GM06990 (cell line): ENCODE measurements around the gene FBXL4.

Source experiments
- DNase-seq: peaks from one replicate; pipeline ENCODE4 v3.0.0-alpha.2; 2011; ENCODE audit not compliant: insufficient read length; ENCODE audit errors: extremely low read depth
- H3K27me3 ChIP-seq: replicated peaks from 2 replicates; pipeline ENCODE4 v1.6.0; 2011; ENCODE audit warnings: low read length; ENCODE audit not compliant: control insufficient read depth, insufficient read depth
- H3K36me3 ChIP-seq: 2 replicates; pipeline ENCODE4 v1.5.1; 2011; ENCODE audit warnings: low read length; ENCODE audit not compliant: control insufficient read depth, insufficient read depth
- H3K4me3 ChIP-seq: replicated peaks from 2 replicates; pipeline ENCODE4 v1.5.1; 2011; ENCODE audit warnings: low read depth, mild to moderate bottlenecking, control low read depth, low read length
- TF ChIP-seq, protein P1 (sequence below): IDR thresholded peaks from 2 replicates; pipeline ENCODE4 v1.5.1; 2011; ENCODE audit warnings: low read length, control low read depth, mild to moderate bottlenecking, inconsistent platforms; ENCODE audit not compliant: insufficient read depth, poor library complexity, severe bottlenecking

Gene FBXL4

DNA sequence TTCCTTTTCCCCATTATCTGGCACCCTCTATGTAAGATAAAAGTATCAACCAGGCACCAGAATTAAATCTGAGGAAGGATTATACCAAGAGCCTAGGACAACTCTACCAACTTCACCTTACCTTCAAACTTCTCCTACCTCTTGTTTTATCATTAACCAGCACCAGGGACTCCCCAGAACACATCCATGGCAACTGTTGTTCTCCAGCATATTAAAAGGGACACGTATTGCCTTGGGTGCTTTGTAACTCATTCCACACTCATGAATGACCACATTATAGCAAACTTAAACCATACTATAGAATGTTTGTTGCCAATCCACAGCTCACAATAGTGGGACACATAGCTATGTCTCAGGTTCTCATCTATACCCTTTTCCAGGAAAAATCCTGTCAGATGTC is 11.9 kb upstream of the FBXL4 start:
- DNase-seq: no peak
- H3K4me3 ChIP-seq: no peak overlapping the region
- H3K36me3 ChIP-seq: no peaks in the 10 kb centered on the region
- TF ChIP-seq, protein P1, sequence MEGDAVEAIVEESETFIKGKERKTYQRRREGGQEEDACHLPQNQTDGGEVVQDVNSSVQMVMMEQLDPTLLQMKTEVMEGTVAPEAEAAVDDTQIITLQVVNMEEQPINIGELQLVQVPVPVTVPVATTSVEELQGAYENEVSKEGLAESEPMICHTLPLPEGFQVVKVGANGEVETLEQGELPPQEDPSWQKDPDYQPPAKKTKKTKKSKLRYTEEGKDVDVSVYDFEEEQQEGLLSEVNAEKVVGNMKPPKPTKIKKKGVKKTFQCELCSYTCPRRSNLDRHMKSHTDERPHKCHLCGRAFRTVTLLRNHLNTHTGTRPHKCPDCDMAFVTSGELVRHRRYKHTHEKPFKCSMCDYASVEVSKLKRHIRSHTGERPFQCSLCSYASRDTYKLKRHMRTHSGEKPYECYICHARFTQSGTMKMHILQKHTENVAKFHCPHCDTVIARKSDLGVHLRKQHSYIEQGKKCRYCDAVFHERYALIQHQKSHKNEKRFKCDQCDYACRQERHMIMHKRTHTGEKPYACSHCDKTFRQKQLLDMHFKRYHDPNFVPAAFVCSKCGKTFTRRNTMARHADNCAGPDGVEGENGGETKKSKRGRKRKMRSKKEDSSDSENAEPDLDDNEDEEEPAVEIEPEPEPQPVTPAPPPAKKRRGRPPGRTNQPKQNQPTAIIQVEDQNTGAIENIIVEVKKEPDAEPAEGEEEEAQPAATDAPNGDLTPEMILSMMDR: no peak
- H3K27me3 ChIP-seq: no peaks in the 10 kb centered on the region; the same call in 1 of the 2 replicates

DNA sequence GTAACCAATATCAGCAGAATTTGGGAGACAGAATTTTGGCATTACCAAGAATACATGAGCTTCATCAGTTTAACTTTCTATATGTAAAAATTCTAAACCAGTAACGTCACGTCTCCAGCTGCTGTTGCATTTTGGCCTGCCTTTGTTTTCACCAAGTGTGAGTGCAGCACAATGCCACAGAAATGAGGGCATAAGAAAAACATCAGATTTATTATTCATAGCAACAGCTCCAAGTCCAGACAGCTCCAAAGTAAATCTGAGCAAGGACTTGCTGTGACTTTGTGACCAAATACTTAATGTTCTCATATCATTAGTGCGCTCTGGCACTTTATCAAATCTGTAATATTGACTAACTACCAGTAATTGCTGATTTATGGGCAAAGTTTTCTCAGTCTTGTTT is 11.0 kb upstream of the FBXL4 start:
- no peaks in the 10 kb centered on the region for H3K36me3 ChIP-seq
- no peak for DNase-seq
- TF ChIP-seq, protein P1: no peak

DNA sequence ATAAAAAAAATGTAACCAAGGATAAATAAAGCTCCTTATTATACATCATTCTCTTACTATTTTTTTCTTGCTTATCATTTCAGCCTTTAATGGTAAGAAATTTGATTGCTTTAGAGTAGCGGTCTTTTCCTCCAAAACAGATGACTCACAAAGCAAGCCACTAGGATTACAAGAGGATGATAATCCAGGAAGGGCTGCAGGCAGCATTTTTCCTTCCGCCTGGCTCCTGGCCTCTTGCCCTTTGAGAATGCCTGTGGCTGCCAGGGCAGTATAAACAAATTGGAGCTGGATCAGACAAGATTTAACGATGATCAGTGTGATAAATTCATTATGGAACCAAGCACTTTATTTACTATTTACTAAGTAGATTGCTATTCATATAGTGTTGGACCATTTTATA is 9.7 kb upstream of the FBXL4 start:
- TF ChIP-seq, protein P1: no peak
- Histone ChIP-seq H3K4me3 (no peak overlapping the region), H3K36me3 (no peaks in the 10 kb centered on the region), H3K27me3 (no peaks in the 10 kb centered on the region)
- no peak for DNase-seq

More for the DNA sequence above, 11.0 kb upstream of the FBXL4 start:
- Histone ChIP-seq H3K4me3 (no peak overlapping the region), H3K27me3 (no peaks in the 10 kb centered on the region)

DNA sequence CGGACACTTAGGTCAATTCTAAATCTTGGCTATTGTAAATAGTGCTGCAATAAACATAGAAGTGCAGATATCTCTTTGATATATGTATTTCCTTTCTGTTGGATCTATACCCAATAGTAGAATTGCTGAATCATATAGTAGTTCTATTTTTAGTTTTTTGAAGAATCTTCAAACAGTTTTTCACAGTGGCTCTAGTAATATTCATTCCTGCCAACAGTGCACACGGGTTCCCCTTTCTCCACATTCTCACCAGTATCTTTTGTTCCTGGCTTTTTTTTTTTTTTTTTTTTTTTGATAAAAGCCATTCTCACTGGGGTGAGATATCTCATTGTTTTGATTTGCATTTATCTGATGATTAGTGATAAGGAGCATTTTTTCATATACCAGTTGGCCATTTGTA is 1.8 kb upstream of the FBXL4 start:
- no peaks in the 10 kb centered on the region for H3K36me3 ChIP-seq
- TF ChIP-seq, protein P1: no peak

GRCh38 chr6:98946879-98947410 is 801 bp downstream of the FBXL4 start:
- Histone ChIP-seq H3K4me3 (peak overlapping the region; percentile 96), H3K27me3 (no peaks in the 10 kb centered on the region), H3K36me3 (no peaks in the 10 kb centered on the region)
- DNase-seq: peak; percentile 39
- TF ChIP-seq, protein P1: no peak

More for the DNA sequence above, 1.8 kb upstream of the FBXL4 start:
- DNase-seq: no peak
- Histone ChIP-seq H3K27me3 (no peaks in the 10 kb centered on the region), H3K4me3 (no peak overlapping the region)
